GM12874 (cell line): ENCODE results near the gene CCND3.

Source experiments
- TF ChIP-seq, protein P1 (sequence below): IDR thresholded peaks from 2 replicates; pipeline ENCODE4 v1.5.1; 2011; ENCODE audit warnings: low read depth, mild to moderate bottlenecking, control low read depth, low read length, moderate library complexity; ENCODE audit not compliant: insufficient read depth

The CCND3 gene

DNA sequence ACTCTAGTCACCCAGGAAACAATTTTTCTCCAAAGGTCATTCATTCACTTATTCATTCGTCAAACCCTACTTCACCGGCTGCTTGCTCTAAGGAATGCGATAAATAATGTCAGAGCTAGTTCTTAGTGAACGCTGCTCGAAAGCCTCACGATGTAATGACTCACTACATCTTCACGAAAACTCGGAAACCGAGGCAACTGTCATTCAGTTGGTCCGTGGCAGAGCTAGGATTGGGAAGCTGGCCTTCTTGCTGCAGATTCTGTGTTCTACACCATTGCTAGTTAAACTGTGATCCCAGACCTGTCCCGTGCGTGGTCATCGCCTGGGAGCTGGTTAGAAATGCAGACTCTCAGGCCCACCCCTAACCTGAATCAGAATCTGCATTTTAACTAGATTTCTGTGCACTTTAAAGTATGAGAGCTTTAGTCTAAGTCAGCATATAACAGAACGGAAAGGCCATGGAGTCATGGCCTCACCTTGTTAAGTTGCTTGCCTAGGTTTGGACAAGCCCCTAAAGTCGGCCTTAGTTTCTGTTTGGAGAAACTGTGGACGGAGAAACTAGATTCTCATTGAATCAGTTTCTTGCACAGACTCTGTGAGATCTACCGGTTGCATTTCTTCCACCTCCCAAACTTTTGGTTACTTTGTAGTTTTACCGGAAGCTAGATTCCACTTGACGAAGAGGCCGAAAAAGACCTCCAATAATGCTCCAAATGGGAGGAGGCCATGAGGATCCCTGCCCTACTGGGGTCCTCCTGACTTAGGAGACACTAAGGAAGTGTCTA is 651 bp upstream of the CCND3 start:
- TF ChIP-seq, protein P1, sequence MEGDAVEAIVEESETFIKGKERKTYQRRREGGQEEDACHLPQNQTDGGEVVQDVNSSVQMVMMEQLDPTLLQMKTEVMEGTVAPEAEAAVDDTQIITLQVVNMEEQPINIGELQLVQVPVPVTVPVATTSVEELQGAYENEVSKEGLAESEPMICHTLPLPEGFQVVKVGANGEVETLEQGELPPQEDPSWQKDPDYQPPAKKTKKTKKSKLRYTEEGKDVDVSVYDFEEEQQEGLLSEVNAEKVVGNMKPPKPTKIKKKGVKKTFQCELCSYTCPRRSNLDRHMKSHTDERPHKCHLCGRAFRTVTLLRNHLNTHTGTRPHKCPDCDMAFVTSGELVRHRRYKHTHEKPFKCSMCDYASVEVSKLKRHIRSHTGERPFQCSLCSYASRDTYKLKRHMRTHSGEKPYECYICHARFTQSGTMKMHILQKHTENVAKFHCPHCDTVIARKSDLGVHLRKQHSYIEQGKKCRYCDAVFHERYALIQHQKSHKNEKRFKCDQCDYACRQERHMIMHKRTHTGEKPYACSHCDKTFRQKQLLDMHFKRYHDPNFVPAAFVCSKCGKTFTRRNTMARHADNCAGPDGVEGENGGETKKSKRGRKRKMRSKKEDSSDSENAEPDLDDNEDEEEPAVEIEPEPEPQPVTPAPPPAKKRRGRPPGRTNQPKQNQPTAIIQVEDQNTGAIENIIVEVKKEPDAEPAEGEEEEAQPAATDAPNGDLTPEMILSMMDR = no peak

DNA sequence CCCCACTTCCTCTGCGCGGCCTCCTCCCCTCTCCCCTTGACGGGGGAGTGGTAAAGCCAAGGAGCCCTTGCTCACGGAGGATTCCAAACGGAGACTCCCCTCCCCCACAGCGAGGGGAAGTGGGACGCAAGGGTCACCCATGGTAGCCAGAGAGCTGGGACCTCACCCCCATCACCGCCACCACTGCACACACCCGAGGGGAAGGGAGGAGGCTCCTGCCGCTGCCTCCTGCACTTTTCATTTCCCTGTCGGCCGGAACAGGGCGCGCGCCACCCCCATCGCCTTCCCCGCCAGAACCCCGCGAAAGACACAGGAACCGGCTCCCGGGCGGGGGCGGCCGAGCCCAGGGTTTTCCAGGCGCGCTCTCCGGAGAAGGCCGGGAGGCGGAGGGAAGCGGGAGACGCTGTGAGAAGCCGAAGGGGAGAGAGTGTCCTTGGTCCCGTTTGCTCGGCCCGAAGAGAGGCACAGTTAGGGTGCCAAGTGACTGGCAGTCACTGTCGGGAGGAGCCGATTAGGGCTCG is 789 bp downstream of the CCND3 start:
- TF ChIP-seq, protein P1 = no peak

DNA sequence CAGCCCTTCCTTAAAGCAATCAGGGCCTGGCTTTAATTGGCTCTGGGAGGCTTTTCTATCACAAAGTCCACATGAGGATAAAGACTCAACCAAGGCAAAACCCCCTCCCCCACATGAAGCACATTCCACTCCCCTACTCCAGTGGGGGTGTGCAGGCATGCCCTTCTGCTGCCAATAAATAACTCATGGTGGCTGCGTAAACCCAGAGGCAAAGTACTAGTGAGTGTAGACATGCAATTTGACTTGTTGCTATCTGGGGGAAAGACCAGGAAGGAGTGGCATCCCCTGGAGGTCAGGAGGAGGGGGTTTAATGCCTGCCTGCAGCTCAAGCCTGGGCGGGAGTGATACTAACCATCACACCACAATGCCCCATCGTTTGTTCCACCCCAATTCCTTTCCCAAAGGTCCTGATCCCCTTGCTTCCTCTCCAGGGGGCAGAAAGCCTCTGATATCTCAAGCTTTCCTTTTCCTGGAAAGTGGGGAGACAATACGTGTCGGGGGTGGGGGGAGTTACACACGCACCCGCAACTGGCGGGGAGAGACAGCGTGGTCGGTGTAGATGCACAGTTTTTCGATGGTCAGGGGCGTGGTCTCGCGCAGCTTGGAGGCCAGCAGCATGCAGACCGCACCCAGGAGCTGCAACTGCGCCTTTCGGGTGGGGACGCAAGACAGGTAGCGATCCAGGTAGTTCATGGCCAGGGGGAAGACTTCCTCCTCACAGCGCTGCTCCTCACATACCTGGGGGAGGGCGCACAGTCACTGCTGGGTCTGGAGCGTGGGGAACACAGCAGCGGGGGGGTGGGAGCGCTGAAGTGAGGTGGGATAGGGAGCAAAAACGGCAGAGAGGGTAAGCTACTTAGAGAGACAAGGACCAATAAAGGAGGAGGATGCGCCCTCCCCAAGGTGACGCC is 1.5 kb downstream of the CCND3 start:
- TF ChIP-seq, protein P1 = no peak

DNA sequence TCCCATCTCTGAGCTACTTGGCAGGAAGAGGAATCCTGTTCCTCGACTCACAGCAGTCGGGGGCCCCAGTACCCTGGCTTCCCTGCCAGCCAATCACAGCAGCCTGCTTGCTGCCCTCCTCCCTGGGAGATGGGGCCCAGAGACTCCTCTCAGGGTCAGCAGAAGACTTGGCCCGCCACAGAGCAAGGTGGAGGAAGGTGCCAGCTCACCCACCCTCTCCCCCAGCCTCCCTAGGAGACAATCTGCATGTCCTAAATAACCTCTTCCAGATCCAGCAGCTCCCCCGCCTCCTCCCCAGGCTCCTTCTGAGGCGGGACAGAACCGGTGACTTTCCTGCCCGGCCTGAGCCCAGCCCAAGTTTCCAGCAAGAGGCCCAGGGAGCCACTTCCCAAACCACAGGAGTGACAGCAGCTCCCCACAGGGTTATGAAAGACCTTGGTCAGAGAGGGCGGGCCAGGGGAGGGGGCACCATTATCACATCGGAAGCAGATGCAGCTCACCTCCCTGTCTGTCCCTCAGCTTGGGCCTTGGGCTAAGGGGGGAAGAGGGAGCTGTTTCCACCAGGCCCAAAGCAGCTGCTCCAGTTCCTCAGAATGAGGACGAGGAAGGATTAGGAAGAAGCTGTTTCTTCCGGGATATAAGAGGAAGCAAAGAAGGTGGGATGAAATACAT is 2.3 kb downstream of the CCND3 start:
- TF ChIP-seq, protein P1 = no peak

DNA sequence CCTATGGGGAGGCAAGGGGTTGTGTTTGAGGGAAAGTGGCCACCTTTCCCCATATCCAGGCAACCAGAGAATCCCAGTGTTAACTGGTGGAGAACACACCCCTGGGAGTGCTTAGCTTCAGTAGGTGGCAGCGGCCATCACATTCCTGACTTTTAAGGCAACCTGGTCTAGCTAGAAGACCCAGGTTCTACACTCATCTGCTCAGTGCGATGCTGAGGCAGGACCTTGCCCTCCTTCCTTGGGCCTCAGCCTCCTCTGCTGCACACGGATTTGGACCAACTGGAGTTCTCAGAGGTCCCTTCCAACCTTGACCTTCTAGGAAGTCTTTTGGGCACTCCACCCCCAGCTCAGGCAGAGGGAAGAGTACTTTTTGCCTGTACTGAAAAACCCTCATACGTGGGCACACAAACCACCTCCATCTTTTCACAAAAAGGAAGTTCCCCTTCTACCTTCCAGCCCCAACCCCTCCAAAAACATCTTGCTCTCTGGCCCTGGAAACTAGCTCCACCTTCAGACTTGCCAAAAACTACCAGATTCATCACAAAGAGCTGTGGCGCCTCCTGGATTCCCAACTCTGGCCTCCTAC is 2.9 kb downstream of the CCND3 start:
- TF ChIP-seq, protein P1 = no peak

DNA sequence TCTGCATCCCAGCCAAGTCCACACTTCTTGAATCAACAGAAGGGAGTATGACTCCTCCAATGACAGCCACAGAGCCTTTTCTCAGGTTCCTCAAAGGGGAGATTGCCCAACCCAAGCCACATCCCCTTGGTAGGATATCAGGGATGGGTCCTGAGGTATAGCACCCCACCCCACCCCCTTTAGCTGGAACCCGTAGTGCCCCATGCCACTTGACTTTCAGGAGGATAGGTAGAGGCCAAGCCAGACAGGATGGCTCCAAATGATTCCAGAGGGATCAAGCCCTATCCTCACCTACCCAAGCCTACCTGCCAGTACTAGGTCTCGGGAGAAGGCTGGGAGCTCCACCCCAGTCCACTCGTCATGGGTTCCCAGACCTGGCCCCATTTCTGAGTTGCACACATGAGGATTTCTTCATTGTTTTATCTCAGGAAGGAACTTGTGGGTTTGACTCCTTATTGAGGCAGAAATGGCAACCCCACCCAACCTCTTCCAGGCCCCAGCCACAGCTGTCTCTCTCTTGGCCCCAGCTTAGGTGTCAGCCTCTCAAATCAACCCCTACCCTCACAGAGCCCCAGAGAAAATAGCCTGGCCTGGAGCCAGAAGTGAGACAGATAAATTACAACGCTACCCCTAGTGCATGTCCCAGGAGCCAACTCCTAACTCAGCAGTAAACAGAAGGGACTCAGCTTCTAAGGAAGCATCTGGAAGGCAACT is 3.6 kb downstream of the CCND3 start:
- TF ChIP-seq, protein P1 = no peak
